Right ventricle myocardium inferior (tissue), 1 donor: ENCODE results near the gene DPP3. TPM values are rescaled to one million over a fixed set of nuclear protein-coding genes. Genes with fewer than 3 reads are reported as not detected.

ENCODE experiments used
- ATAC-seq: fragments of 200-7000 bp; cut with Tn5 transposase; one replicate; pipeline ENCODE4 v1.9.1; 2020; ENCODE audit warnings: mild to moderate bottlenecking, moderate library complexity
- DNase-seq: peaks from one replicate; pipeline ENCODE4 v3.0.0; 2021; ENCODE audit errors: missing footprints
- intact Hi-C: fragments of 100-400 bp; cut with DNase I; formaldehyde crosslinking; loops from one replicate; pipeline ENCODE4 v1.11.0; 2022
- total RNA-seq: library from RNA; stranded (reverse); fragmentation: NEBNext Ultra II Directional; extraction: Animal tissue kit (Norgen Biotek cat#: 25700); gene quantifications from one replicate; pipeline ENCODE4 v1.2.1, GENCODE V29; 2021
- donor health status: DM: no; HTN: yes; CAD: no; lungs with severe emphysema.

Gene DPP3
- total RNA-seq, 1 donor from 2014 or later = 15.8 TPM

DNA sequence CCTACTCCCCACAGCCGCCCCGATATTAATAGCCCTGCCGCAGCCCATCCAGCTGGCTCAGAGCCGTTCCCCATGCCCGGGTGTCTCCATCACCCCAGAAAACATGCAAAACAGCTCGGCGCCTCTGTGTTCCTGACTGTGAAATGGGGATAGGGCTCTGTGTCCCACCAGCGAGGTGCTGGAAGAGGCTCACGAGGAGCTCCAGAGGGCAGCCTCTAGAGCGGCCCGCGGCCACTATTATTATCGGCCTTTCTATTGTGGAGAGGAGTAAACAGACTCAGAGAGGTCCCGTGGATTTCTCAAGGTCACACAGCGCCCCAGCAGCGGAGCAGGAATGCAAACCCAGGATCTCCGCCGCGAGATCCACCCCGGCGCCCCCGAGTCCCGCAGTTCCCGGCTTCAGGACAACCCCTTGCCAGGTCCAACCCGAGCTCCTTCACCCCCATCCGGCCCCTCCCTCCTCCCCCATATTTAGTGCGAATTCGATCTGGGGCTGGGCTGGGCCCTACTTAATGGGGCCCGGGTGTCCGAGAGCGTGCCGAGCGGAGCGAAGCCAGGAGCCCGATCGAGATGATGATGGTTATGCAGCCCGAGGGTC lies 66.2 kb downstream of the DPP3 start, which contains the start of gene ACTN3:
Gene ACTN3 (plus strand): TSS at position 536 of the 598 bp plus-strand sequence. CDS start 35 bp downstream, at position 571.
- peak; percentile 75 for DNase-seq
- ATAC-seq = peak; percentile 24
- intact Hi-C loops = loop anchor here (1.0 kb wide), 1 partner anchor 80 kb away; the partner anchor contains the start of gene PELI3

GRCh38 chr11:66546966-66547661 lies 66.9 kb downstream of the DPP3 start:
- intact Hi-C loops = loop anchor here (1.0 kb wide), 1 partner anchor 81 kb away; the partner anchor contains the start of gene PELI3
- peak; percentile 44 for DNase-seq
- ATAC-seq = no peak

GRCh38 chr11:66547662-66548009 lies 67.4 kb downstream of the DPP3 start:
- intact Hi-C loops = no loop called here
- ATAC-seq = no peak
- DNase-seq = peak; percentile 23

DNA sequence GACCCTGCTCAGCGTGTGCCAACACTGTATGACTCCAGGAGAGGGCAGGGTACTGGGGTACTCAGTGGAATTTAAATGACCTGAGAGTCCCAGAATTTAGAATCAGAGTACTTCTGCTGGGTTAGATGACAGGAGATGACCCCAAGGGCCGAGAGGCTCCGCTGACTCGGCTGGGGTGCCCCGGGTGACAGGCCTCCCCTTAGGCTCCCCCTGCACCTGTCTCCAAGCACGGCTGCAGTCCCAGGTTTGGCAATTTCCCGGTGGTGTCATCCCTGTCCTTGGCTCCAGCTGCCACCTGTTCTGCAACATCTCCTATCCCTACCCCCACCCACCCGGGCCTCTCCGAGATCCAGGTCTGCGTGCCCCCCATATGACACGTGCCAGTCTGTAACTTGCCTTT lies 67.8 kb downstream of the DPP3 start:
- no peak for ATAC-seq
- intact Hi-C loops = no loop called here
- DNase-seq = no peak

DNA sequence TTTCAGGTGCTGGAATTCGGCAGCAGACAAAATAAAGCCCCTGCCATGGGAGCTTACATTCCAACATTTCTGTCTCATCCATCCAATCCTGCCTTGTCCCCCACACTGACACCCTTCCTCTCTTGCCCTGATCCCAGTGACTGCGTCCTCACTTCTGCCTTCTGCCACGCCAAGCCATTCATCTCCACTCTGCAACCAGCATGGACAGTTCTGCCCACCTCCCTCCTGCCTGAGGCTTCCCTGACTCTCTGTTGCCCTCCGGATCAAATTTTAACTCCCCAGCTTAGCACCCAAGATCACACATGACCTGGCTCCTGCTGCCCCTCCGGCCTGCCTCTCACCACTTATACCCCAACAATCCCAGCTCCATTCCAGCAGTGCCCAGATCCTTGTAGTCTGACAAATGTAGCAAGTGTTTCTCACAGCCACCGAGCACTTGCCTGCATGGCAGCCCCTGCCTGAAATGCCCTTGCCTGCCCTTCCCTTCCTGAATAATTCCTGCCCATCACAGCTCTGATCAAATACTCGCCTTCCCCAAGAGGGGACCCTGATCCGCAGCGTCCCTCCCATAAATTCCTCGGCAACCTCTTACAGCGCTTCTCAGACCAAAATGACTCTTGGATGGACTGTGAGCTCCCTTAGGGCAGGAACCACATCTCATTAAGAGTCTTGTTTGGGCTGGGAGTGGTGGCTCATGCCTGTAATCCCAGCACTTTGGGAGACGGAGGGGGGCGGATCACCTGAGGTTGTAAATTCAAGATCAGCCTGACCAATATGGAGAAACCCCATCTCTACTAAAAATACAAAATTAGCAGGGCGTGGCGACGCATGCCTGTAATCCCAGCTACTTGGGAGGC lies 68.8 kb downstream of the DPP3 start:
- no peak for DNase-seq
- no peak for ATAC-seq
- intact Hi-C loops = no loop called here

GRCh38 chr11:66549696-66550095 lies 69.5 kb downstream of the DPP3 start:
- no peak for DNase-seq
- ATAC-seq = no peak
- intact Hi-C loops = no loop called here

GRCh38 chr11:66550887-66551286 lies 70.7 kb downstream of the DPP3 start:
- ATAC-seq = no peak
- no peak for DNase-seq
- intact Hi-C loops = no loop called here

GRCh38 chr11:66554602-66555001 lies 74.4 kb downstream of the DPP3 start:
- ATAC-seq = no peak

GRCh38 chr11:66555416-66555815 lies 75.2 kb downstream of the DPP3 start:
- no peak for DNase-seq
- intact Hi-C loops = no loop called here
- no peak for ATAC-seq

More at GRCh38 chr11:66554602-66555001, 74.4 kb downstream of the DPP3 start:
- DNase-seq = no peak
- intact Hi-C loops = no loop called here

- intact Hi-C loops = no loop called here
- no peak for ATAC-seq
- no peak for DNase-seq
Observed at GRCh38 chr11:66556086-66556485, 75.9 kb downstream of the DPP3 start.

DNA sequence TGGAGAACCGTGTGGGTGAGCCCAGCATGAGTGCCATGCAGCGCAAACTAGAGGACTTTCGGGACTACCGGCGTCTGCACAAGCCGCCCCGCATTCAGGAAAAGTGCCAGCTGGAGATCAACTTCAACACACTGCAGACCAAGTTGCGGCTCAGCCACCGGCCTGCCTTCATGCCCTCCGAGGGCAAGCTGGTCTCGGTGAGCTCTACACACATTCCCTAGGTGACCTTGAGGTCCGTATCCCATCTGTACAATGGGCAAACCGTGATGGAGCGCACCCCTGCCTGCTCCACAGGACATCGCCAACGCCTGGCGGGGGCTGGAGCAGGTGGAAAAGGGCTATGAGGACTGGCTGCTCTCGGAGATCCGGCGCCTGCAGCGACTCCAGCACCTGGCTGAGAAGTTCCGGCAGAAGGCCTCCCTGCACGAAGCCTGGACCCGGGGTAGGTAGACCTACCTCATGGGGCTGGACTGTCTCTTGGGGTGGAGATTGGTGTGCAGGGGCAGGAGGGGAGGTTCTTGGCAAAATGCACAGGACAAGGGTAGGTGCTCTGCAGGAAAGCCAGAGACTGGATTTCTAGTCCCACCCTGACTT lies 77.6 kb downstream of the DPP3 start:
- no peak for DNase-seq
- intact Hi-C loops = no loop called here
- ATAC-seq = no peak

Other genes starting within 250 kb of the DPP3 start
- gene KLC2, start 222.7 kb upstream of the DPP3 start, total RNA-seq = 35.3 TPM
- 125 TPM for gene RAB1B, start 211.8 kb upstream of the DPP3 start, total RNA-seq
- gene CNIH2, start 202.3 kb upstream of the DPP3 start, total RNA-seq = not detected
- gene YIF1A, start 191.3 kb upstream of the DPP3 start, total RNA-seq = 48.7 TPM
- gene TMEM151A, start 188.5 kb upstream of the DPP3 start, total RNA-seq = 0.14 TPM
- 26.7 TPM for gene CD248, start 163.4 kb upstream of the DPP3 start, total RNA-seq
- 1.6 TPM for gene RIN1, start 144.0 kb upstream of the DPP3 start, total RNA-seq
- 14.6 TPM for gene BRMS1, start 135.3 kb upstream of the DPP3 start, total RNA-seq
- gene B4GAT1, start 132.8 kb upstream of the DPP3 start, total RNA-seq = 49.0 TPM
- gene SLC29A2, start 108.7 kb upstream of the DPP3 start, total RNA-seq = 16.8 TPM
- not detected for gene NPAS4, start 59.4 kb upstream of the DPP3 start, total RNA-seq
- 58.7 TPM for gene MRPL11, start 41.6 kb upstream of the DPP3 start, total RNA-seq
- gene PELI3, start 13.5 kb upstream of the DPP3 start, total RNA-seq = 8.4 TPM
- gene BBS1, start 30.2 kb downstream of the DPP3 start, total RNA-seq = 20.9 TPM
- 4.0 TPM for gene ZDHHC24, start 65.6 kb downstream of the DPP3 start, total RNA-seq
- gene ACTN3, start 66.5 kb downstream of the DPP3 start, total RNA-seq = not detected
- 51.0 TPM for gene CTSF, start 88.2 kb downstream of the DPP3 start, total RNA-seq
- gene CCDC87, start 112.6 kb downstream of the DPP3 start, total RNA-seq = 0.27 TPM
- gene CCS, start 112.8 kb downstream of the DPP3 start, total RNA-seq = 23.5 TPM
- 30.1 TPM for gene RBM14, start 136.2 kb downstream of the DPP3 start, total RNA-seq
- gene RBM4, start 158.3 kb downstream of the DPP3 start, total RNA-seq = 72.1 TPM
- 14.0 TPM for gene RBM4B, start 197.5 kb downstream of the DPP3 start, total RNA-seq
- 0.95 TPM for gene SPTBN2, start 248.8 kb downstream of the DPP3 start, total RNA-seq